H7 (cell line): ENCODE results near the gene RDM1. TPM values are rescaled to one million over a fixed set of nuclear protein-coding genes. Genes with fewer than 3 reads are reported as not detected.

Source experiments
- DNase-seq: peaks from one replicate; pipeline ENCODE4 v3.0.0; 2012
- H3K27me3 ChIP-seq: 2 replicates; pipeline ENCODE4 v1.6.0; 2011; ENCODE audit warnings: mild to moderate bottlenecking, low read length; ENCODE audit not compliant: control insufficient read depth, insufficient read depth
- H3K36me3 ChIP-seq: replicated peaks from 2 replicates; pipeline ENCODE4 v1.5.1; 2011; ENCODE audit warnings: low read length; ENCODE audit not compliant: control insufficient read depth, insufficient read depth
- H3K4me3 ChIP-seq: 2 replicates; pipeline ENCODE4 v1.5.1; 2011; ENCODE audit warnings: low read depth, mild to moderate bottlenecking, control low read depth, low read length, moderate library complexity; ENCODE audit not compliant: insufficient read depth
- total RNA-seq: library from RNA; depleted of rRNA; stranded (reverse); fragments of >200 nt; shearing (Covaris generic); gene quantifications from 2 replicates; pipeline ENCODE4 v1.2.3, GENCODE V29; 2014; rRNA removed

Gene RDM1
- total RNA-seq, 1 experiment from 2014 or later: 7.0 TPM

DNA sequence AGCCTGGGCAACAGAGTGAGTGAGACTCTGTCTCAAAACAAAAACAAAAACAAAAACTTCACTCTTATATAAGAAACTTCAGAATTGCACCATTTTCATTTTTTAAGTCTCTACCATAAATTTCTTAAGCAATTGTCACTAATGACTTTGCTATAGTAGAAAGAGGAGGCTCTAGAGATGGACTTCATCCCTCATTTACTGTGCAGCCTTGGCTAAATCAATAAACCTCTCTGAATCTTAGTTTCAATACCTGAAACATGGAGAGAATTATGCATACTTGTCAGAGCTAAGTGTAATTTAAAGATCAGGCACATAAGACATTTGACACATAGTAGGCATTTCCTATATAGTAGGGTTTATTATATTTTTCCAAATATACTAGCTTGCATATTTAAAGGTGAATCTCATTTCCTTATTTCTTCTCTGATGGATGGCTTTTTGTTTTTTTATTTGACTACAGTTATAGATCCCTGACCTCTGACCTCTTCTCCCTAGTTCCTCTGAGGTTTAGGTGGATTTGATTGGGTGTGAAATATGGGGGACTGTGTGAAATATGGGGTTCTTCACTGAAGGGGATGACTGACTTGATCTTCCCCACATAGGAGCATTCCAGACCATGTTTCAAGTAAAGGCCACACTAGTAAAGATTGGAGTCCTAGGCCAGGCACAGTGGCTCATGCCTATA, 53.1 kb downstream of the RDM1 start:
- Histone ChIP-seq H3K4me3 (no peak overlapping the region), H3K36me3 (no peaks in the 10 kb centered on the region), H3K27me3 (no peaks in the 10 kb centered on the region)
- DNase-seq: no peak

DNA sequence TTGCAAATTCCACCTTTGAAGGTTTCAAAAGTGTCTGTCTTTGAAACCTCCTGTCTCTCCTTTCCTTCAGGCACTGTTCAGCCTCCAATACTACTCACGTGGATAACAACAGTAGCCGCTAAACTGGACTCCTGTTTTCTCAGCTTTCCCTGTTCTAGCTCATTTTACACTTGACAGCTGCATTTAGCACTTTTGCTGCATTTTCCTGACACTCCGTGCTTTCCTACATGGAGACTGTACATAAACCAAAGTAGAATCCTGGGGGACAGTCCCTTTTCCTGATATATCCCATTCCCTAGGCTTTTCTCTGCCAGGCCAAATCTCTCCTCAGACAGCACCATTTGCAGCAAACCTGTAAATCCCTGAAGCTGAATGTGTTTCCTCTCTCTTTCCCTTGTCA, 54.0 kb downstream of the RDM1 start:
- H3K36me3 ChIP-seq: no peaks in the 10 kb centered on the region
- H3K27me3 ChIP-seq: no peaks in the 10 kb centered on the region
- no peak overlapping the region for H3K4me3 ChIP-seq
- DNase-seq: no peak

GRCh38 chr17:35875800-35876139, 54.8 kb downstream of the RDM1 start:
- no peaks in the 10 kb centered on the region for H3K36me3 ChIP-seq
- no peak for DNase-seq
- no peaks in the 10 kb centered on the region for H3K27me3 ChIP-seq
- no peak overlapping the region for H3K4me3 ChIP-seq

GRCh38 chr17:35875072-35875799, 55.3 kb downstream of the RDM1 start:
- no peaks in the 10 kb centered on the region for H3K27me3 ChIP-seq
- H3K36me3 ChIP-seq: no peaks in the 10 kb centered on the region
- DNase-seq: no peak
- H3K4me3 ChIP-seq: no peak overlapping the region

GRCh38 chr17:35872196-35872980, 58.2 kb downstream of the RDM1 start:
- Histone ChIP-seq H3K4me3 (no peak overlapping the region), H3K27me3 (no peaks in the 10 kb centered on the region), H3K36me3 (no peaks in the 10 kb centered on the region)
- no peak for DNase-seq

DNA sequence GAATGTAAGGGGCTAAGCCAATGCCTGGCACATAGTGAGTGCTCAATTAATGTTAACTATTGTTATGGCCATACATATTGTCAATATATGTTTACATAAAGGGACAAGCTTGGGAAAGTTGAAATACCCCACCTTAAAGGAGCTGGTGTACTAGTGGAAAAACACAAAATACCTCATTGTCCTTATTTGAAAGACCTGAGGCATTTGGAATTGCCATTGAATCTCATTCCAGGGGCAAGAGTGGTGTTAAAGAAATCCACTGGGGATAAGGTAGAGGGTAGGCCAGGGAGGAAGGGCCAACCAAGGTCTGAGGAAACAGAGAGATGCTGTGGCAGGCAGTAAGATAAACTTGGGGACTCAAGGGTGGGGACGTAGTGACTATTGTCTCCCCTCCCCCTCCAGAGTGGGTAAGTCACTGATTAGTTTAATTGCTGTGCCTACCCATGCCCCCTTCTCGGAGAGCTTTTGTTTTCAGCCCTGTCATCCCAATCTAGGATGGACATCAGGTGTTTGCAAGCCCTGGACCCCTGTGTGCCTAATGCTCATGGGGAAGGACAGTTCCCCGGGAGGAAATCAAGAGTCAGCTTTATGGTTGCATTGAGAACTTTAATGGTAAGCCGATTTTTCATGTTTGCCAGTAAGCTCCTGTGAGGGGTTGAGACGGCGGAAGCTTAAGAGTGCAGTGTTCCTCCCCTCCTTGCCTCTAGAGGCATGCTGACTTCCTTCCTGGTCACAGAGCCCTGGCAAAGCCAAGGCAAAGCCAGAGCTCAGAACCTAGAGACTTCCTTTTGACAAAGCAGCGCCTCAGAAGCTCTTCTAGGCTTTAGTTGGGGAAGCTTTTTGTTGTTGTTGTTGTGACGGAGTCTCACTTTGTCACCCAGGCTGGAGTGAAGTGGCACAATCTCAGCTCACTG, 59.4 kb downstream of the RDM1 start:
- Histone ChIP-seq H3K36me3 (no peaks in the 10 kb centered on the region), H3K4me3 (no peak overlapping the region), H3K27me3 (no peaks in the 10 kb centered on the region)
- DNase-seq: peak; percentile 71

DNA sequence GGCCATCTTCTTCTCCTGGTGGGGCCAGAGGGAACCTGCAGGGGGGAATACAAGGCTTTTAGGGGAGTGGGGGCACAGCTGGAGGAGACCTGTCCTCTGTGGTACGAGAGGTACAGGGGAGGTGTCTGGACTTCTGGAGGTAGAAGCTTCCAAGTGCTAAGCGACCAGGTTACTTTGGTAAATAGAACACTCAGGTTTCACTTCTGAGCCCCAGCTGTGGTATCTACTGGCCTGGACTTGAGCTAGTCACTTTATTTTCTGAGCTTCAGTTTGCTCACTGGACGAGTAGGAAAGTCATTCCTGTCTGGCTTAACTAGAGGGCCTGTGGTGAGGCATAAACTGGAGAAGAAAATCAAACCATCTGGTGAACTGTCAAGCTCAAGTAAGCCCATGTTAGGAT, 61.8 kb downstream of the RDM1 start, which contains the start of gene HEATR9:
Gene HEATR9 (minus strand): TSS at position 155 of the 400 bp plus-strand sequence. CDS start 149 bp downstream, at position 6.
- no peaks in the 10 kb centered on the region for H3K36me3 ChIP-seq
- no peak within 1 kb of the TSS for H3K4me3 ChIP-seq
- DNase-seq: no peak
- no peaks in the 10 kb centered on the region for H3K27me3 ChIP-seq

Other genes starting within 250 kb of the RDM1 start
- gene RASL10B, start 199.1 kb downstream of the RDM1 start, total RNA-seq: 13.8 and 16.9 TPM in 2 replicates
- gene GAS2L2, start 177.5 kb downstream of the RDM1 start, total RNA-seq: 0.10 TPM in 1 of 2 replicates, not detected in the other
- not detected in 2 replicates for gene C17orf50, start 169.9 kb downstream of the RDM1 start, total RNA-seq
- not detected in 2 replicates for gene MMP28, start 135.1 kb downstream of the RDM1 start, total RNA-seq
- 20.2 and 32.0 TPM in 2 replicates for gene TAF15, start 121.3 kb downstream of the RDM1 start, total RNA-seq
- gene HEATR9, start 61.9 kb downstream of the RDM1 start, total RNA-seq: not detected in 2 replicates
- not detected in 2 replicates for gene CCL5, start 50.4 kb downstream of the RDM1 start, total RNA-seq
- gene LYZL6, start 12.9 kb upstream of the RDM1 start, total RNA-seq: not detected in 2 replicates
- not detected in 2 replicates for gene CCL16, start 50.7 kb upstream of the RDM1 start, total RNA-seq
- gene CCL14, start 56.0 kb upstream of the RDM1 start, total RNA-seq: not detected in 2 replicates
- gene CCL15, start 70.8 kb upstream of the RDM1 start, total RNA-seq: not detected in 2 replicates
- gene CCL23, start 87.2 kb upstream of the RDM1 start, total RNA-seq: not detected in 2 replicates
- not detected in 2 replicates for gene CCL18, start 133.5 kb upstream of the RDM1 start, total RNA-seq
- gene CCL3, start 159.4 kb upstream of the RDM1 start, total RNA-seq: not detected in 2 replicates
- gene CCL4, start 173.1 kb upstream of the RDM1 start, total RNA-seq: not detected in 2 replicates
- 1.1 TPM in 1 of 2 replicates, not detected in the other for gene TBC1D3B, start 245.9 kb upstream of the RDM1 start, total RNA-seq